Stimulated activated CD8-positive, alpha-beta memory T cell treated with anti-CD3 and anti-CD28 coated beads, Interleukin-7, amount 100 ng/mL, for 1 hour (primary cell): Measurements from ENCODE around the gene CCL8.

Experiments used
- DNase-seq, 2 donors: peaks; one replicate each; pipeline ENCODE4 v3.0.0-alpha.2; 2020; ENCODE audit warnings: low read depth in 2 of 2

Gene CCL8

GRCh38 chr17:34319039-34319483, at the start of gene CCL8:
CCL8 (plus strand) TSS chr17:34319435; CDS start chr17:34319502, 67 bp downstream.
- no peak for DNase-seq

GRCh38 chr17:34269969-34270368, 49.3 kb upstream of the CCL8 start, which contains the start of gene CCL7:
CCL7 (plus strand) TSS chr17:34270221; CDS start chr17:34270291, 70 bp downstream.
- DNase-seq, result no peak

- no peak for DNase-seq
Measured at GRCh38 chr17:34275881-34276280, 43.4 kb upstream of the CCL8 start.

GRCh38 chr17:34276826-34277225, 42.4 kb upstream of the CCL8 start:
- DNase-seq, result no peak

DNA sequence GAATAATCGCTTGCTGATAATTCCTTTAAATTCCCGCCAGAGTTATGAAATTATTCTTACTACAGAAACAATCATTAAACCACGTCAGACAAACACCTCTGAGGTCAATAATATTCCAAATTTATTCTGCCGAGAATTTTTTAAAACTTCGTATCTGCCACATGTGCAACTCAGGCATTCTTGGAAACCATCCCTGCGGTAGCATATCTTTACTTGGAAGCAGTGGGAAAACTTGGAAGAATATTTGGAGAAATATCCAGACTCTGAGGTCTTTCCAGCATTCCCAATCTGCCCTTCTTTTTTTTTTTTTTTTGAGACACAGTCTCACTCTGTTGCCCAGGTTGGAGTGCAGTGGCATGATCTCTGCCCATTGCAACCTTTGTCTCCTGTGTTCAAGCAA, 35.7 kb upstream of the CCL8 start:
- no peak for DNase-seq

GRCh38 chr17:34285286-34285792, 33.9 kb upstream of the CCL8 start, which contains the start of gene CCL11:
CCL11 (plus strand) TSS chr17:34285742; CDS start chr17:34285809, 67 bp downstream.
- no peak for DNase-seq

- DNase-seq, result no peak
Measured at GRCh38 chr17:34287875-34288274, 31.4 kb upstream of the CCL8 start.

- no peak for DNase-seq
Measured at GRCh38 chr17:34290586-34290985, 28.6 kb upstream of the CCL8 start.

DNA sequence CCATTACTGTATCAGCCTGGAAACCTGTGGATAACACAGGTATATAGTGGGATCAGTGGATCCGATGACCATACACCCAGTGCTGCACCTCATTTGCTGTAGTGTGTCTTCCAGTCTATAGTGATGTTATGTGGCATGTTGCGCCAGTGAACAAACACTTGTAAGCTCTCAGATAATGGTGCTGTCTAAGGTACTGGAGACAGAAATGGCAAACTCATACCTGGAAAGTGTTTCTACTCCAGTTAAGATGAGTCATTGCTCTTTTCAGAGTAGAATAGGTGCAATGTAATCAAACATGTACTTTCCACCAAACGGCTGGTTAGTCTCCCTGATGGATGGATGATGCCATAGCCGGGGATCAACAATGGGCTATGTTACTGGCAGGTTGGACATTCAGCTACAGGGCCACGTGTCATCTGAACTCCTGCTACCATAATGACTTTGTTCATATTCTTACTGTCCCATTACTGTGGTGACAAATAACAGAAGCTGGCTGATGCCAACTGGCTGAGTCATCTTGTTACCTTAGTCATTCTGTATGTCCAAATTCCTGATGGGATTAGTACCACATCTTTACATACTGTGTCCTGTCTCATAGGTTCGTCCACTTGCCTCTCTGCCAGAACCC, 27.4 kb upstream of the CCL8 start:
- DNase-seq, result no peak

GRCh38 chr17:34299027-34299426, 20.2 kb upstream of the CCL8 start:
- no peak for DNase-seq

GRCh38 chr17:34299956-34300577, 19.2 kb upstream of the CCL8 start:
- DNase-seq, result no peak

DNA sequence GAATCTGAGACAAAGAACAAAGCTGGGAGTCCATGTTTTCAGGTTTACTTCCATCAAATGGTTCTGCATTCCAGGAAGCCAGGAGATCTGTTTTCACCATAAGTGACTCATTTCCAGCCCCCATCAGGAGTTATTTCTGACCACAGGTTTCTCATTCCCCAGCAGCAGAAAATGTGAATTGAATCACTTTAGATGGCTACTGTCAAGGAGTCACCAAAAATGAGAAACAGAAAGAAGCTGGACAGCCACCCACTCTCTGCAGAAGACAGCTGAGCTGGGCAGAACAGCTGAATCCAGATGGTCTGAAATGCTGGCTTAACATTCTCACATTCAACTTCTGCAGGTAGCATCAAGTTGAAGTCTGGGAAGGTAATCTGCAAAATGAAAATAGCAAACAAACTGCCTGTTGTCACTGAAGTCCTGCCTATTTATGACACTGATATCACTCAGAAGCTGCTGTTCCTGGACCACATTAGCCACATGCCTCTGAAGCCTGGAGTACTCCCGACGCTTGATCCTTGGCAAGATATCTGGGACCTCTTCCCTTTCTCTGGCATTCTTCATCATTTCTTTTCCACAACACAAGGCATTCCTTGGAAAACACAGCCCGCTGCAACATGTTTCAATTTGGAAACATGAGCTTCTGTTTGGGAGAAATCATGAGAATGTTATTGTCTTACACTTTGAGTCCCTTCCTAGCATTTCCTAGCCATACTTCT, 18.4 kb upstream of the CCL8 start:
- no peak for DNase-seq

GRCh38 chr17:34301986-34302385, 17.2 kb upstream of the CCL8 start:
- DNase-seq, result no peak

GRCh38 chr17:34302636-34303035, 16.6 kb upstream of the CCL8 start:
- no peak for DNase-seq

DNA sequence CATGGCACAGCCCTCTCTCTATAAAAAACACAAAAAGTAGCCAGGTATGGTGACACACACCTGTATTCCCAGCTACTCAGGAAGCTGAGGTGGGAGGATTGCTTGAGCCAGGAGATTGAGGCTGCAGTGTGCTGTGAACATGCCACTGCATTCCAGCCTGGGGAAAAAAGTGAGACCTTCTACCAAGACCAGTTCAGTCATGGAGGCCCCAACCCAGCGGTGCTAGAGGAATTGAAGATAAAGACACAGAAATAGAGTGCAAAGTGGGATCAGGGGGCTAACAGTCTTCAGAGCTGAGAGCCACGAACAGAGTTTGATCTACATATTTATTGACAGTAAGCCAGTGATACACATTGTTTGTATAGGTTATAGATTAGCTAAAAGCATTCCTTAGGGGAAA, 15.6 kb upstream of the CCL8 start:
- DNase-seq, result no peak

DNA sequence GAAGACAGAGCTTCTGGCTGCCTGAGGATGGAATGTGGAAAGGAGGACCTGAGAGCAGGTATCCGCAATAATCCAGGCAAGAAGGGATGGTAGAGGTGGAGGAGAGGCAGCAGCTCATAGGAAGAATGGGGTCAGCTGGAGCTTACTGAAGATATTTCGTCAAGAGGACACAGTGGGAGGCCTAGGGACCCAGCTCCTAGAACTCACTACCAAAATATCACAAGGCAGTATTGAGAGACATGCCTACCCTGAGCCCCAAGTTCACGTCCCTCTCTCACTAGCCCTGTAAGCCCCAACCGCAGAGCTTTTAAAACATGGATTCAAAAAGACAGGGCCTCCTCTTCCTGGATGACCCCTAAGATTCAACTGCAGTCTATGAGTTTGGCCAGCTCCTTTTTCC, 14.2 kb upstream of the CCL8 start:
- DNase-seq, result no peak

DNA sequence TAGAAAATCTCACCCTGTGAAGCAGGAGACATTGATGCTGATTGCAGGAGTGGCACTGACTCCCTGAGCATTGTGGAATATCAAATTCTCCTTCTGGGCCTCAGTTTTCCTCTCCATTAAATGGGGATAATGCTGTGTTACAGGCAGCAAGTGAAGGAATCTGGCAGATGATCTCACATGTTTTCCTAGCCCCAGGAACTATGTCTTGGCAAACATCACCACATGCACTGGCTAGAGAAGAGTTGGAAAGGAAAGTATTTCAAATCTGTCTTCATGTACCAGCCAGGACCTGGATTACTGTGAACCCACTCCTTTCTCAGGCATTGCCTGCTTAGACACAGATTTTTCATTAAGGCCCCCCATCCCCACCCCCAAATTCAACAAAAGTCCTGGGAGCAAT, 13.6 kb upstream of the CCL8 start:
- no peak for DNase-seq

GRCh38 chr17:34306466-34306865, 12.8 kb upstream of the CCL8 start:
- no peak for DNase-seq

- no peak for DNase-seq
Measured at GRCh38 chr17:34307110-34307509, 12.1 kb upstream of the CCL8 start.

DNA sequence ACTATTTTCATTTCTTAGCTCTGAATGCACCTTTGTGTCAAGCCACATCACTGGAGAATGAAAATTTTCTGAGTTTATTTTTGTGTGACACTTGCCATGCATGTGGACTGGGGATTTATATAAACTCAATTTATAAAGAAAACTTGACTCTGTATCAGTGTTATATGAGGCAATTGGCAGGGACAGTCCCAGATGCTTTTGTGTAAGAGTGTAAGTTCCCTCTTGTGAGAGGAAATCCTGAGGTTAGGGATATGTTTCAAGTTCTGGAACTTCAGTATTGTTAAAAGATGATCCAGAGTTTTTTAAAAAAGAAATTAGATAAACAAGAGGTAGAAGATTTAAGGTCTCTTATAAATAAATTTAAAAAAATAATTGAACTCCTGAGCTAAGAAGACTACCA, 10.9 kb upstream of the CCL8 start:
- DNase-seq, result no peak

DNA sequence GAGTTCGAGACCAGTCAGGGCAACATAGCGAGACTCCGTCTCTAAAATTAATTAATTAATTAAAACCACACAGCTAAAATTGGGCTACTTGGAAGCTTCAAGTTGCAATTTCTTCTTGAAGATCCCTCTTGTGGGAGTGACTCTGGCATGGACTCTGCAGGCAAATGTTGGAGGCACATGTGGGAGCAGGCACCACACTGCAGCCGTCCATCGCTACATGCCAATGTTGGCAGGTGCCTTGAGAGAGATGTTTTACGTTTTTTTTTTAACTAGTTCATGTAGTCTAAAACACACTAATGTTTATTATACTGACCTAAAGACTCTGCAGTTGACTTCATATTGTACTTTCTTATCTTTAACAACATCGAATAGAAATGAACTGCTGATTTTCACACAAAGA, 7.9 kb upstream of the CCL8 start:
- no peak for DNase-seq

GRCh38 chr17:34312080-34312479, 7.2 kb upstream of the CCL8 start:
- no peak for DNase-seq

DNA sequence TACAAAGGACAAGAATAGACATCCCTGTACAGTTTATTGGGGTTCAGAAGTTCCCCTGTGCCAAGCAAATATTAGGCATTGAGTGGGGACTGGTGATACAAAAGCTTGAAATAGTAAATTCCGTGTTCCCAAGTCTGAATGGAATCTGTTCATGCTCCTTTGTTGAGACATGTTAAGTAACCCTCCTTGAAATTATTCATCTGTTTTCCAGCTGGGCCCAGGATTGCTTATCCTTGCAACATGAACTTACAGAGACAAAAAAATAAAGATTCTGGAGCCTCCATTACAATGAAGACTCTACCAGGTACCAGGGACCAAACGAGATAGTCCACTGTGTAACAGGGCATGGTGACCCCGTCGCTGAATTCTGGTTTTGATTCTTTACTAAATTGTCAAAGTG, 6.1 kb upstream of the CCL8 start:
- DNase-seq, result no peak
